Large intestine (tissue), 12 donors: ENCODE measurements around the gene ATP5PO. TPM values are rescaled to one million over a fixed set of nuclear protein-coding genes. Genes with fewer than 3 reads are reported as not detected.

ENCODE experiments used
- DNase-seq, 2 donors: peaks; one replicate each; pipeline versions ENCODE4 v3.0.0 to v3.0.0-alpha.2; 2013
- H3K27ac ChIP-seq: one replicate; pipeline ENCODE4 v1.5.1; 2013; ENCODE audit warnings: low read length
- H3K27me3 ChIP-seq: 2 replicates; pipeline ENCODE4 v1.6.1; 2013; ENCODE audit warnings: low read length; ENCODE audit not compliant: control insufficient read depth, insufficient read depth
- H3K36me3 ChIP-seq: 2 replicates; pipeline ENCODE4 v1.6.1; 2013; ENCODE audit warnings: low read length; ENCODE audit not compliant: control insufficient read depth, insufficient read depth
- H3K4me1 ChIP-seq: one replicate; pipeline ENCODE4 v1.6.1; 2013; ENCODE audit warnings: low read length; ENCODE audit not compliant: control insufficient read depth, insufficient read depth
- H3K4me3 ChIP-seq: one replicate; pipeline ENCODE4 v1.5.1; 2013; ENCODE audit warnings: low read length
- H3K9me3 ChIP-seq: one replicate; pipeline ENCODE4 v1.6.1; 2013; ENCODE audit warnings: mild to moderate bottlenecking, low read depth, low read length, moderate library complexity; ENCODE audit not compliant: control insufficient read depth
- WGBS: methylation state at CpG from one replicate; pipeline ENCODE4 v1.1.5; 2013; ENCODE audit warnings: low lambda C conversion rate; ENCODE audit not compliant: insufficient coverage; 5-methylcytosine and 5-hydroxymethylcytosine counted together
- long read RNA-seq, 11 donors: transcript quantifications; one replicate each; lab custom pipeline, GENCODE V29; 2026
- polyA plus RNA-seq: library from polyadenylated mRNA; unstranded; fragments of 120-200 nt; gene quantifications from one replicate; pipeline ENCODE4 v1.2.1, GENCODE V29; 2013

ATP5PO gene, protein sequence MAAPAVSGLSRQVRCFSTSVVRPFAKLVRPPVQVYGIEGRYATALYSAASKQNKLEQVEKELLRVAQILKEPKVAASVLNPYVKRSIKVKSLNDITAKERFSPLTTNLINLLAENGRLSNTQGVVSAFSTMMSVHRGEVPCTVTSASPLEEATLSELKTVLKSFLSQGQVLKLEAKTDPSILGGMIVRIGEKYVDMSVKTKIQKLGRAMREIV
- 276 TPM for polyA plus RNA-seq
- long read RNA-seq, donor 1, transcript ATP5PO-201 (7 exons, 932 nt), result major isoform, 78 of 111 reads
- long read RNA-seq, donor 1, partial matches to known transcripts, result 32 of 111 reads
- long read RNA-seq, donor 1, other reads (novel, unspliced or antisense), result 0 of 111 reads
- long read RNA-seq, donor 2, transcript ATP5PO-201 (7 exons, 932 nt), result major isoform, 176 of 291 reads
- long read RNA-seq, donor 2, partial matches to known transcripts, result 109 of 291 reads
- long read RNA-seq, donor 2, other reads (novel, unspliced or antisense), result 0 of 291 reads
- long read RNA-seq, donor 3, transcript ATP5PO-201 (7 exons, 932 nt), result major isoform, 256 of 482 reads
- long read RNA-seq, donor 3, transcript ATP5PO-209 (4 exons, 586 nt), result minor isoform, 5 of 482 reads
- long read RNA-seq, donor 3, partial matches to known transcripts, result 211 of 482 reads
- long read RNA-seq, donor 3, other reads (novel, unspliced or antisense), result 9 of 482 reads
- long read RNA-seq, donor 4, transcript ATP5PO-201 (7 exons, 932 nt), result major isoform, 19 of 19 reads
- long read RNA-seq, donor 4, partial matches to known transcripts, result 0 of 19 reads
- long read RNA-seq, donor 4, other reads (novel, unspliced or antisense), result 0 of 19 reads
- long read RNA-seq, donor 5, transcript ATP5PO-201 (7 exons, 932 nt), result major isoform, 116 of 136 reads
- long read RNA-seq, donor 5, partial matches to known transcripts, result 18 of 136 reads
- long read RNA-seq, donor 5, other reads (novel, unspliced or antisense), result 0 of 136 reads
- long read RNA-seq, donor 6, transcript ATP5PO-201 (7 exons, 932 nt), result major isoform, 215 of 308 reads
- long read RNA-seq, donor 6, partial matches to known transcripts, result 86 of 308 reads
- long read RNA-seq, donor 6, other reads (novel, unspliced or antisense), result 5 of 308 reads
- long read RNA-seq, donor 7, transcript ATP5PO-201 (7 exons, 932 nt), result major isoform, 108 of 157 reads
- long read RNA-seq, donor 7, partial matches to known transcripts, result 46 of 157 reads
- long read RNA-seq, donor 7, other reads (novel, unspliced or antisense), result 0 of 157 reads
- long read RNA-seq, donor 8, transcript ATP5PO-209 (4 exons, 586 nt), result minor isoform, 10 of 391 reads
- long read RNA-seq, donor 8, transcript ATP5PO-201 (7 exons, 932 nt), result major isoform, 266 of 391 reads
- long read RNA-seq, donor 8, partial matches to known transcripts, result 115 of 391 reads
- long read RNA-seq, donor 8, other reads (novel, unspliced or antisense), result 0 of 391 reads
- long read RNA-seq, donor 9, transcript ATP5PO-201 (7 exons, 932 nt), result major isoform, 250 of 354 reads
- long read RNA-seq, donor 9, partial matches to known transcripts, result 102 of 354 reads
- long read RNA-seq, donor 9, other reads (novel, unspliced or antisense), result 0 of 354 reads
- long read RNA-seq, donor 10, transcript ATP5PO-201 (7 exons, 932 nt), result major isoform, 272 of 407 reads
- long read RNA-seq, donor 10, partial matches to known transcripts, result 132 of 407 reads
- long read RNA-seq, donor 10, other reads (novel, unspliced or antisense), result 0 of 407 reads
- long read RNA-seq, donor 11, transcript ATP5PO-201 (7 exons, 932 nt), result major isoform, 163 of 189 reads
- long read RNA-seq, donor 11, partial matches to known transcripts, result 26 of 189 reads
- long read RNA-seq, donor 11, other reads (novel, unspliced or antisense), result 0 of 189 reads

- Histone ChIP-seq H3K4me1 (peaks cover 11% of the 10 kb centered on the region), H3K27me3 (no peaks in the 10 kb centered on the region), H3K4me3 (peak within 1 kb of the TSS; percentile 85), H3K27ac (peak within 1 kb of the TSS; percentile 46), H3K36me3 (peaks cover 14% of the 10 kb centered on the region), H3K9me3 (no peaks in the 10 kb centered on the region)
- DNase-seq, result peak; percentile 98
- WGBS, result no CpG with 5 or more reads among the region's 45 CpGs
These were observed at the start of gene ATP5PO for GRCh38 chr21:33915368-33916199. Gene ATP5PO (minus strand): TSS chr21:33915804. CDS start chr21:33915763, 41 bp downstream.

- Histone ChIP-seq H3K4me3 (no peak overlapping the region), H3K27me3 (no peaks in the 10 kb centered on the region), H3K4me1 (peaks cover 32% of the 10 kb centered on the region), H3K36me3 (no peaks in the 10 kb centered on the region), H3K27ac (no peak overlapping the region), H3K9me3 (peaks cover 5% of the 10 kb centered on the region)
- no peak for DNase-seq
- no CpG with 5 or more reads among the region's 3 CpGs for WGBS
These were observed 49.2 kb upstream of the ATP5PO start for GRCh38 chr21:33964706-33965325.

- DNase-seq, result no peak
- Histone ChIP-seq H3K27me3 (no peaks in the 10 kb centered on the region), H3K9me3 (peaks cover 10% of the 10 kb centered on the region), H3K36me3 (no peaks in the 10 kb centered on the region), H3K4me1 (peaks cover 24% of the 10 kb centered on the region), H3K27ac (no peak overlapping the region), H3K4me3 (no peak overlapping the region)
- no CpG with 5 or more reads among the region's 5 CpGs for WGBS
These were observed 48.4 kb upstream of the ATP5PO start for GRCh38 chr21:33963848-33964555.

GRCh38 chr21:33962290-33962689, 46.7 kb upstream of the ATP5PO start:
- Histone ChIP-seq H3K27me3 (no peaks in the 10 kb centered on the region), H3K36me3 (no peaks in the 10 kb centered on the region), H3K4me1 (peaks cover 9% of the 10 kb centered on the region), H3K27ac (no peak overlapping the region), H3K9me3 (peaks cover 10% of the 10 kb centered on the region), H3K4me3 (no peak overlapping the region)
- WGBS, result no CpG with 5 or more reads among the region's 6 CpGs
- no peak for DNase-seq

GRCh38 chr21:33961061-33961460, 45.5 kb upstream of the ATP5PO start:
- WGBS, result no CpG with 5 or more reads among the region's 6 CpGs
- DNase-seq, result no peak
- H3K4me1 ChIP-seq, result no peaks in the 10 kb centered on the region
- no peak overlapping the region for H3K27ac ChIP-seq
- H3K9me3 ChIP-seq, result peaks cover 10% of the 10 kb centered on the region
- H3K36me3 ChIP-seq, result no peaks in the 10 kb centered on the region
- H3K4me3 ChIP-seq, result no peak overlapping the region
- no peaks in the 10 kb centered on the region for H3K27me3 ChIP-seq

DNA sequence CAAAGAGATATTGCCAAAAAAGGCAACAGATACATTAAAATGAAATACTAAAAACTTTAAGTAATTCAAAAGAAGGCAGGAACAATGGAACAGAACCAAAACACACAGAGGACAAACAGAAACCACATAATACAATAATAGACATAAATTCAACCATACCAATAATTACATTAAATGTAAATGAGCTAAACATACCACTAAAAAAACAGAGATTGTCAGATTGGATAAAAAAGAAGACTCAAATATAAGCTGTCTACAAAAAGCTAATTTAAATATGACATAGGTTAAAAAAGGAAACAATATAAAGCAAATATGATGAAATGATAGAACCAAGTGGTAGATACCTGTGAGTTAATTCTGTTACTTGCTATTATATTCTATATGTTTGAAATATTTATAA, 44.1 kb upstream of the ATP5PO start:
- DNase-seq, result no peak
- Histone ChIP-seq H3K27me3 (no peaks in the 10 kb centered on the region), H3K36me3 (no peaks in the 10 kb centered on the region)

GRCh38 chr21:33954395-33954794, 38.8 kb upstream of the ATP5PO start:
- Histone ChIP-seq H3K36me3 (no peaks in the 10 kb centered on the region), H3K27me3 (no peaks in the 10 kb centered on the region), H3K27ac (no peak overlapping the region), H3K4me3 (no peak overlapping the region), H3K4me1 (no peaks in the 10 kb centered on the region), H3K9me3 (peaks cover under 1% of the 10 kb centered on the region)
- no CpG with 5 or more reads among the region's 2 CpGs for whole genome bisulfite sequencing
- DNase-seq, result no peak

More for the DNA sequence above, 44.1 kb upstream of the ATP5PO start:
- H3K9me3 ChIP-seq, result peaks cover 10% of the 10 kb centered on the region
- no peak overlapping the region for H3K4me3 ChIP-seq
- no peak overlapping the region for H3K27ac ChIP-seq
- H3K4me1 ChIP-seq, result no peaks in the 10 kb centered on the region
